ENCODE measurements around the gene AGAP5. TPM values are rescaled to one million over a fixed set of nuclear protein-coding genes. Genes with fewer than 3 reads are reported as not detected.

The AGAP5 gene
- total and polyA plus RNA-seq, 9 of the 15 experiments (the other 6 are each of a cell fraction or from before 2014, with no cell fraction given) = 0.32 to 7.5 (median 5.3) TPM

- TF ChIP-seq CEBPG (CRISPR knock-in tag; IDR thresholded peaks at IDR 0.05) = no peak
- no peak for TF ChIP-seq CEBPG (tag; conservative IDR thresholded peaks at IDR 0.05 in 1 of 2, IDR thresholded peaks at IDR 0.05 in 1 of 2)
- TF ChIP-seq ZNF511 (CRISPR knock-in tag; IDR thresholded peaks at IDR 0.05) = peak; percentile 79
- TF ChIP-seq HMBOX1 (IDR thresholded peaks at IDR 0.05) = peak; percentile 35; the same call in 1 of the 2 replicates
- TF ChIP-seq ZBTB43 (CRISPR knock-in tag; IDR thresholded peaks at IDR 0.05) = no peak
- TF ChIP-seq KDM4B (IDR thresholded peaks at IDR 0.05; ENCODE audit: borderline replicate concordance in 2 of 2, low read depth in 1 of 2) = peak in 1 of 2 experiments; percentile 37; a peak in 1 of 4 replicates
- peak; percentile 23; the same call in 1 of the 2 replicates for TF ChIP-seq E2F3 (CRISPR knock-in tag; IDR thresholded peaks at IDR 0.05)
- peak; percentile 96 for TF ChIP-seq BRD4 (IDR thresholded peaks at IDR 0.05)
- TF ChIP-seq ZNF76 (CRISPR knock-in tag; IDR thresholded peaks at IDR 0.05; ENCODE audit: borderline replicate concordance) = no peak
- no peak for TF ChIP-seq ZNF24 (IDR thresholded peaks at IDR 0.05)
- TF ChIP-seq KLF6 (CRISPR knock-in tag; IDR thresholded peaks at IDR 0.05; ENCODE audit: borderline replicate concordance) = no peak
- no peak for TF ChIP-seq PTRF (tag; IDR thresholded peaks at IDR 0.05)
- peak; percentile 84 for TF ChIP-seq BRD9 (IDR thresholded peaks at IDR 0.05; ENCODE audit: low read depth, partially characterized antibody)
- no peak for TF ChIP-seq ZNF3 (CRISPR knock-in tag; IDR thresholded peaks at IDR 0.05)
- TF ChIP-seq SRF (CRISPR knock-in tag; IDR thresholded peaks at IDR 0.05) = peak in 1 of 2 experiments; percentile 48; a peak in 1 of 4 replicates
- TF ChIP-seq CC2D1A (IDR thresholded peaks at IDR 0.05) = peak; percentile 35; the same call in 1 of the 2 replicates
- TF ChIP-seq JUND (IDR thresholded peaks at IDR 0.05; ENCODE audit: borderline replicate concordance, low read depth, low read length) = peak; percentile 90
- TF ChIP-seq JUND (tag; IDR thresholded peaks at IDR 0.05; ENCODE audit: borderline replicate concordance, low read depth, low read length) = peak; percentile 79; the same call in 2 of the 3 replicates
- no peak for TF ChIP-seq FOXA3 (CRISPR knock-in tag; conservative IDR thresholded peaks at IDR 0.05 in 1 of 2, IDR thresholded peaks at IDR 0.05 in 1 of 2)
- no peak; the same call in 1 of the 2 replicates for TF ChIP-seq GABPB1 (CRISPR knock-in tag; IDR thresholded peaks at IDR 0.05)
- TF ChIP-seq SLC30A9 (CRISPR knock-in tag; IDR thresholded peaks at IDR 0.05) = no peak
- TF ChIP-seq GTF3C2 (IDR thresholded peaks at IDR 0.05; ENCODE audit: borderline replicate concordance, extremely low read depth, insufficient read length) = no peak
Observed at GRCh38 chr10:73625884-73626752, 71.8 kb downstream of the AGAP5 start (continued).
